Right cardiac atrium (tissue), 5 donors: ENCODE results near the gene RAG1. TPM values are rescaled to one million over a fixed set of nuclear protein-coding genes. Genes with fewer than 3 reads are reported as not detected.
"Not testable (repeated sequence)": the region's sequence is repeated elsewhere in the genome, so short reads cannot be mapped to it uniquely, and the experiment has no call there.

Source experiments
- ATAC-seq, 2 donors: fragments of 200-7000 bp; cut with Tn5 transposase; one replicate each; pipeline versions ENCODE4 v1.8.0 to v1.9.1; 2020; ENCODE audit warnings: moderate library complexity in 2 of 2, mild to moderate bottlenecking in 1 of 2
- DNase-seq, 3 donors: peaks; one replicate each; pipeline ENCODE4 v3.0.0-alpha.2; 2020
- H3K27ac ChIP-seq: one replicate; pipeline ENCODE4 v1.5.1; 2013; ENCODE audit warnings: mild to moderate bottlenecking, low read length, control low read depth, moderate library complexity
- H3K27me3 ChIP-seq: one replicate; pipeline ENCODE4 v1.6.1; 2013; ENCODE audit not compliant: control insufficient read depth, insufficient read depth
- H3K4me1 ChIP-seq: one replicate; pipeline ENCODE4 v1.6.1; 2013; ENCODE audit warnings: low read length; ENCODE audit not compliant: control insufficient read depth, insufficient read depth
- H3K4me3 ChIP-seq: one replicate; pipeline ENCODE4 v1.5.1; 2013; ENCODE audit warnings: low read length, control low read depth
- H3K9me3 ChIP-seq: one replicate; pipeline ENCODE4 v1.6.1; 2013; ENCODE audit warnings: low read length; ENCODE audit not compliant: control insufficient read depth
- WGBS: extraction: QIAGEN DNeasy Blood & Tissue Kit; methylation state at CpG from one replicate; pipeline ENCODE4 v1.1.7; 2013; 5-methylcytosine and 5-hydroxymethylcytosine counted together
- intact Hi-C, 4 donors: fragments of 100-400 bp; cut with DNase I; formaldehyde crosslinking; loops; one replicate each; pipeline versions ENCODE4 v1.11.0 to v1.14.0; 2022 to 2023
- long read RNA-seq, 4 donors: library from polyadenylated mRNA; unstranded; transcript quantifications; one replicate each; pipeline ENCODE4 v2.0.0, GENCODE V29; 2020 to 2021
- polyA plus RNA-seq: library from polyadenylated mRNA; stranded (reverse); fragments of 200-250 nt; gene quantifications from one replicate; pipeline ENCODE4 v1.2.3, GENCODE V29; 2013
- total RNA-seq, 4 donors: library from RNA; stranded (reverse); fragmentation: NEBNext Ultra II Directional; extraction: Animal tissue kit (Norgen Biotek cat#: 25700); gene quantifications; one replicate each; pipeline ENCODE4 v1.2.1, GENCODE V29; 2021
- donor health status: healthy with polysubstance abuse.
- donor health status: DM: no; HTN: yes; CAD: no.
- donor health status: DM: no; HTN: no; CAD: no.
- donor health status: DM: no; HTN: yes; CAD: no; lungs with severe emphysema.
- donor health status: DM: yes; HTN: yes; CAD: no.

The RAG1 gene
- total RNA-seq (under 1 TPM; 0.72 to 0.88 (median 0.83) TPM), polyA plus RNA-seq (0.72 TPM)
- long read RNA-seq, donor 1 = 0 reads
- long read RNA-seq, donor 2 = 0 reads
- long read RNA-seq, donor 3, partial matches to known transcripts = 0 of 2 reads
- long read RNA-seq, donor 3, other reads (novel, unspliced or antisense) = 2 of 2 reads
- long read RNA-seq, donor 4 = 0 reads

- no peak within 1 kb of the TSS for H3K4me3 ChIP-seq
- H3K4me1 ChIP-seq = peaks cover 2% of the 10 kb centered on the region
- no peaks in the 10 kb centered on the region for H3K27me3 ChIP-seq
- intact Hi-C loops = loop anchor here in 3 of 4 donors (5.0 to 10.0 kb wide), 4 partner anchors 57 to 185 kb away; no protein-coding TSS in a partner anchor
- no peak within 1 kb of the TSS for H3K27ac ChIP-seq
- DNase-seq (no peak), ATAC-seq (no peak)
- no peaks in the 10 kb centered on the region for H3K9me3 ChIP-seq
- WGBS = 92% methylated on average over 1 of the region's 1 CpG
Measured at GRCh38 chr11:36567694-36568093, at the start of gene RAG1. RAG1 (plus strand) TSS chr11:36568007; CDS start chr11:36573305, 5,298 bp downstream.

- ATAC-seq = no peak
- intact Hi-C loops = no loop called here
- no peak overlapping the region for H3K27ac ChIP-seq
- H3K4me1 ChIP-seq = peaks cover 2% of the 10 kb centered on the region
- no peak for DNase-seq
- H3K4me3 ChIP-seq = no peak overlapping the region
- H3K27me3 ChIP-seq = no peaks in the 10 kb centered on the region
- H3K9me3 ChIP-seq = no peaks in the 10 kb centered on the region
Measured at GRCh38 chr11:36530840-36531239, 37.0 kb upstream of the RAG1 start.

- Histone ChIP-seq H3K27ac (no peak overlapping the region), H3K4me1 (peaks cover 2% of the 10 kb centered on the region), H3K4me3 (no peak overlapping the region), H3K27me3 (no peaks in the 10 kb centered on the region), H3K9me3 (no peaks in the 10 kb centered on the region)
- DNase-seq = no peak
- intact Hi-C loops = no loop called here
- peak; percentile 29 to 39 for ATAC-seq
- 43% methylated on average over 8 of the region's 8 CpGs for WGBS
Measured at GRCh38 chr11:36532941-36533601, 34.7 kb upstream of the RAG1 start.

- no peak for DNase-seq
- H3K4me1 ChIP-seq = peaks cover 2% of the 10 kb centered on the region
Measured at GRCh38 chr11:36534276-36534840, 33.4 kb upstream of the RAG1 start.

GRCh38 chr11:36540998-36541397, 26.8 kb upstream of the RAG1 start:
- DNase-seq (peak in 1 of 3 donors; percentile 62), ATAC-seq (peak in 1 of 2 donors; percentile 72)
- no peak overlapping the region for H3K27ac ChIP-seq
- H3K27me3 ChIP-seq = no peaks in the 10 kb centered on the region
- H3K4me3 ChIP-seq = no peak overlapping the region
- intact Hi-C loops = no loop called here
- H3K9me3 ChIP-seq = no peaks in the 10 kb centered on the region
- no peaks in the 10 kb centered on the region for H3K4me1 ChIP-seq
- 28% methylated on average over 6 of the region's 6 CpGs for WGBS

More at GRCh38 chr11:36534276-36534840, 33.4 kb upstream of the RAG1 start:
- H3K9me3 ChIP-seq = no peaks in the 10 kb centered on the region
- 81% methylated on average over 3 of the region's 3 CpGs for WGBS
- H3K27me3 ChIP-seq = no peaks in the 10 kb centered on the region
- intact Hi-C loops = no loop called here
- no peak overlapping the region for H3K27ac ChIP-seq
- ATAC-seq = no peak
- no peak overlapping the region for H3K4me3 ChIP-seq

DNA sequence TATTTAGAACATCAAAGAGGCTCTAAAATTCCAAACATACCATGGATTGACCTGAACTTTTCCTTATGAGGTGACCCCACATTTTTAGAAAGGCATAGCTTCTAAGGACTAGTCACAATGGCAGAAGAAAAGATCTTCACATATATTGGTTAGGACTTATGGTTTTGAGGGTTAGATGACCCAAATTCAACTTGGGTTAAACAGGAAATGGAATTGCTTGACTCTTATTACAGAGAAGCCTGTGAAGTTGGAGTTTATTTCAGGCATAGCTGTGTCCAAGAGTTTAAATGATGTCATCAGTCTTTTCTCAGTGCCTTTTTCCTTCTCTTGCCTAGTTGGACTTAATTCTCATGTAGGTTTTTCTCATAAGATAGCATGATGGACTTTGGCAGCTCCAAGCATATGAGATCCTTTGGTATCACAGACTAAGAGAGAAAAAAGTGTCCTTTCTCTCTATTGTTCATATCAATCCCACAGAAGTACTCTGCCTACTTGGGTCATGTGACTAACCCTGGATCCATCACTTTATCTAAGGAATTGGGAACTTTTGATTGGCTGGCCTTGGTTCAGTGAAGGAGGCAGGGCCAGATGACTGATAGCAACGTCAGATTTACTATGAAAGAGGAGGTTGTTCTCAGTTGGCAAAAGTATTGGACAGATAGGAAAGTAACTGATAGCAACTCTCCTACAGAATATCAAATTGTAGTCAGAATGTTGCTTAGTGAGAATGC, 17.3 kb upstream of the RAG1 start:
- H3K27me3 ChIP-seq = no peaks in the 10 kb centered on the region
- no peak for ATAC-seq
- DNase-seq = no peak
- no peak overlapping the region for H3K27ac ChIP-seq
- no peaks in the 10 kb centered on the region for H3K4me1 ChIP-seq
- no peak overlapping the region for H3K4me3 ChIP-seq
- 21% methylated on average over 1 of the region's 1 CpG for WGBS
- intact Hi-C loops = no loop called here
- no peaks in the 10 kb centered on the region for H3K9me3 ChIP-seq

- H3K4me1 ChIP-seq, H3K27ac ChIP-seq, ATAC-seq, H3K4me3 ChIP-seq, intact Hi-C loops, DNase-seq, H3K27me3 ChIP-seq, H3K9me3 ChIP-seq: not testable (repeated sequence)
- WGBS = 94% methylated on average over 14 of the region's 17 CpGs
Measured at GRCh38 chr11:36557390-36557789, 10.4 kb upstream of the RAG1 start.

GRCh38 chr11:36557991-36558390, 9.8 kb upstream of the RAG1 start:
- no peak overlapping the region for H3K27ac ChIP-seq
- H3K27me3 ChIP-seq = no peaks in the 10 kb centered on the region
- no peak for ATAC-seq
- H3K9me3 ChIP-seq = no peaks in the 10 kb centered on the region
- no peaks in the 10 kb centered on the region for H3K4me1 ChIP-seq
- no peak for DNase-seq
- intact Hi-C loops = no loop called here
- H3K4me3 ChIP-seq = no peak overlapping the region

DNA sequence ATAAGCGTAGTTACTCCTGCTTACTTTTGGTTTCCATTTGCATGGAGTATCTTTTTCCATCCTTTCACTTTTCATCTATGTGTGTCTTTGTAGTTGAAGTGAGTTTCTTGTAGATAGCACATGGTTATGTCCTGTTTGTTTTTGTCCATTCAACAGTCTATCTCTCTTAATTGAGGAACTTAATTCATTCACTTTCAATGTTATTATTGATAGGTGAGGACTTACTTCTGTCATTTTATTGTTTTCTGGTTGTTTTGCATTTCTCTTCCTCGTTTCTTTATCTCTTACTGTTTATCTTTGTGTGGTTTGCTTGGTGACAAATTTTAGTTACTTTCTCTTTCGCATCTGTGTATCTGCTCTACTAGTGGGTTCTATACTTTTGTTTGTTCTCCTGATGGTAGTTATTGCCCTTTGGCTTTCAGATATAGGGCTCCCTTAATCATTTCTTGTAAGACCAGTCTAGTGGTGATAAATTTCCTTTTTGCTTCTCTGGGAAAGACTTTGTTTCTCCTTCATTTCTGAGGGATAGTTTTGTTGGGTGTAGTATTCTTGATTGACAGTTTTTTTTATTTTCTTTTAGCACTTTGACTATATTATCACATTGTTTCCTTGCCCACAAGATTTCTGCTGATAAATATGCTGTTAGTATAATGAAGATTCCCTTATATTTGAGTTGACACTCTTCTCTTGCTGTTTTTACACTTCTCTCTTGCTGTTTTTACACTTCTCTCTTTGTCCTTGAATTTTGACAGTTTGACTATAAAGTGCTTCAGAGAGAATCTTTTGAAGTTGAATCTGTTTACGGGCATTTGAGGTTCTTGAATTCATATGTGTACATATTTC, 9.0 kb upstream of the RAG1 start:
- H3K27ac ChIP-seq = no peak overlapping the region
- no peaks in the 10 kb centered on the region for H3K9me3 ChIP-seq
- no peaks in the 10 kb centered on the region for H3K27me3 ChIP-seq
- H3K4me3 ChIP-seq = no peak overlapping the region
- intact Hi-C loops = no loop called here
- H3K4me1 ChIP-seq = no peaks in the 10 kb centered on the region
- WGBS = 68% methylated on average over 4 of the region's 4 CpGs
- DNase-seq = no peak
- ATAC-seq = no peak

DNA sequence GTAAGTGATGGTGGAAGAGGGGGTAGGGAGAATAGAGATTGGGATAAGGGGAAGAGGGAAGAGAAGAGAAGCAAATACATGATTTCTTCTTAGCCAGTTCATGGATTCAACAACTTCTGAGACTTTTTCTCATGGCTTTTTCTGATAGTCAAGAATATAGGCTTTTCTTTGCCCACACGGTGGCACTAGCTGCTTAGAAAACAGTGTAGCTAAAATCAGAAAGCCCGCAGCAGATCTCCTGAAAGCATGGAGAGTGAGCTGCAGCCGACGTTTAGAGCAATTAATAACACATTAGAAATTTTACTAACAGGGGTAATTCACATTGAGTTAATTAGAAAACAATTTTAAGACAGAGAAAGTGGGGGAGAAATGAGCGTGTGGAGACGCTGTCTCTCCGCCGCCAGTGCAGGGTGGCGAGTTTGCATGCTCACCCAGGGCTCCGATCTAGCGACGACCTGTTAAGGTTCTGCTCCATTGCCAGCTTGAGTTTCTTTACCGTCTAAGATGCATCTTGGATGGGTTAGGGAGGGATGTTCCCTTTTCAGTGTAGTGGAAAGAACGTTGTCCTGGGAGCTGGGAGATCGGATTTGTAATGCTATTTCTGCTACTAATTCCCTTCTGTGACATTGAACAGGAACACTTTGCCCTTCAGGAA, 3.3 kb upstream of the RAG1 start:
- peak overlapping the region; percentile 51 for H3K4me3 ChIP-seq

More for the DNA sequence above, 3.3 kb upstream of the RAG1 start:
- peak; percentile 76 to 82 for ATAC-seq
- no peak overlapping the region for H3K27ac ChIP-seq
- H3K9me3 ChIP-seq = no peaks in the 10 kb centered on the region
- peaks cover 2% of the 10 kb centered on the region for H3K4me1 ChIP-seq
- intact Hi-C loops = loop anchor here (5.0 to 10.0 kb wide), 5 partner anchors 60 to 188 kb away; no protein-coding TSS in a partner anchor
- WGBS = 6% methylated on average over 15 of the region's 15 CpGs
- peak in 2 of 3 donors; percentile 39 to 55 for DNase-seq
- no peaks in the 10 kb centered on the region for H3K27me3 ChIP-seq
